ENCODE results near the gene PAM.

The PAM gene

GRCh38 chr5:102886586-102886985 lies 131.5 kb downstream of the PAM start:
- no peak overlapping the region for H3K27ac ChIP-seq
- no peak overlapping the region for H3K4me3 ChIP-seq (ENCODE audit: low read depth, low read length)
- no peaks in the 10 kb centered on the region for H3K9me3 ChIP-seq (ENCODE audit: severe bottlenecking)
- TF ChIP-seq CTCF (IDR thresholded peaks at IDR 0.05; ENCODE audit: low read depth, low read length): no peak
- no peaks in the 10 kb centered on the region for H3K27me3 ChIP-seq (ENCODE audit: insufficient read depth, low read depth, severe bottlenecking)
- no peaks in the 10 kb centered on the region for H3K36me3 ChIP-seq
- no peak for DNase-seq

- Histone ChIP-seq H3K36me3 (no peaks in the 10 kb centered on the region), H3K27me3 (ENCODE audit: insufficient read depth, low read depth, severe bottlenecking) (no peaks in the 10 kb centered on the region), H3K27ac (no peak overlapping the region), H3K9me3 (ENCODE audit: severe bottlenecking) (no peaks in the 10 kb centered on the region), H3K4me3 (ENCODE audit: low read depth, low read length) (no peak overlapping the region)
- DNase-seq: no peak
- TF ChIP-seq CTCF (IDR thresholded peaks at IDR 0.05; ENCODE audit: low read depth, low read length): no peak
Measured at GRCh38 chr5:102888483-102888882, 133.4 kb downstream of the PAM start.

GRCh38 chr5:102889033-102889432 lies 133.9 kb downstream of the PAM start:
- Histone ChIP-seq H3K4me3 (ENCODE audit: low read depth, low read length) (no peak overlapping the region), H3K9me3 (ENCODE audit: severe bottlenecking) (no peaks in the 10 kb centered on the region), H3K27me3 (ENCODE audit: insufficient read depth, low read depth, severe bottlenecking) (no peaks in the 10 kb centered on the region), H3K36me3 (no peaks in the 10 kb centered on the region), H3K27ac (no peak overlapping the region)
- no peak for TF ChIP-seq CTCF (IDR thresholded peaks at IDR 0.05; ENCODE audit: low read depth, low read length)
- DNase-seq: no peak

- TF ChIP-seq CTCF (IDR thresholded peaks at IDR 0.05; ENCODE audit: low read depth, low read length): no peak
- H3K27me3 ChIP-seq (ENCODE audit: insufficient read depth, low read depth, severe bottlenecking): no peaks in the 10 kb centered on the region
- H3K9me3 ChIP-seq (ENCODE audit: severe bottlenecking): no peaks in the 10 kb centered on the region
- H3K36me3 ChIP-seq: no peaks in the 10 kb centered on the region
- H3K4me3 ChIP-seq (ENCODE audit: low read depth, low read length): no peak overlapping the region
- no peak overlapping the region for H3K27ac ChIP-seq
- no peak for DNase-seq
Measured at GRCh38 chr5:102890133-102890532, 135.0 kb downstream of the PAM start.

GRCh38 chr5:102891175-102891574 lies 136.1 kb downstream of the PAM start:
- no peak for TF ChIP-seq CTCF (IDR thresholded peaks at IDR 0.05; ENCODE audit: low read depth, low read length)
- H3K36me3 ChIP-seq: no peaks in the 10 kb centered on the region
- no peak for DNase-seq
- no peaks in the 10 kb centered on the region for H3K9me3 ChIP-seq (ENCODE audit: severe bottlenecking)
- no peaks in the 10 kb centered on the region for H3K27me3 ChIP-seq (ENCODE audit: insufficient read depth, low read depth, severe bottlenecking)
- no peak overlapping the region for H3K4me3 ChIP-seq (ENCODE audit: low read depth, low read length)
- H3K27ac ChIP-seq: no peak overlapping the region

- no peak for TF ChIP-seq CTCF (IDR thresholded peaks at IDR 0.05; ENCODE audit: low read depth, low read length)
- DNase-seq: no peak
- H3K27ac ChIP-seq: no peak overlapping the region
- H3K27me3 ChIP-seq (ENCODE audit: insufficient read depth, low read depth, severe bottlenecking): no peaks in the 10 kb centered on the region
- no peak overlapping the region for H3K4me3 ChIP-seq (ENCODE audit: low read depth, low read length)
- H3K36me3 ChIP-seq: no peaks in the 10 kb centered on the region
- no peaks in the 10 kb centered on the region for H3K9me3 ChIP-seq (ENCODE audit: severe bottlenecking)
Measured at GRCh38 chr5:102893942-102894341, 138.8 kb downstream of the PAM start.

Measured in WERI-Rb-1 (cell line).